GM12892 (cell line): Measurements from ENCODE around the gene CD82.

Experiments
- POLR2A ChIP-seq: IDR thresholded peaks from 2 replicates; pipeline ENCODE4 v1.6.1; 2011; ENCODE audit warnings: low read depth, low read length, control low read depth
- POLR2AphosphoS5 ChIP-seq: IDR thresholded peaks from 2 replicates; pipeline ENCODE4 v1.6.1; 2011; ENCODE audit warnings: low read depth, low read length, control low read depth
- TAF1 ChIP-seq: IDR thresholded peaks from 2 replicates; pipeline ENCODE4 v1.6.1; 2011; ENCODE audit warnings: low read depth, mild to moderate bottlenecking, control low read depth, low read length, borderline replicate concordance

DNA sequence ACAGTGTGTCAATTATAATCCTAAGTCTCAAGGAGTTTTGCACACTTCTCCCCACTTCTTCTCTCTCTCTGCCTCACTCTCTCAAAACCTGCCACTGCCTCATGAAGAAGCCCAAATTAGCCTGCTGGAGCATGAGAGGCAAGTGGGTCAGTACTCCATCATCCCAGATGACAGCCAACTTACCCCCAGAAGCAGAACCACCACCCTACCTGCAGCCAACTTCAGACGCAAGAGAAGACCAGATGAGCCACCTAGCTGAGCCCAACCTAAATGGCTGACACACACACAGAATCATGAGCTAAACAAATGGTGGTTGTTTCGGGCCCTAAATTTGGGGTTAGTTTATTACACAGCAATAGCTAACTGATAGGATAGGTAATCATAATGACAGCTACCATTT, 61.2 kb downstream of the CD82 start:
- TF ChIP-seq POLR2AphosphoS5 (no peak), POLR2A (no peak), TAF1 (no peak)
